ENCODE data around the gene ALOX12. TPM values are rescaled to one million over a fixed set of nuclear protein-coding genes. Genes with fewer than 3 reads are reported as not detected.
"Not testable (repeated sequence)": the region's sequence is repeated elsewhere in the genome, so short reads cannot be mapped to it uniquely, and the experiment has no call there.

The ALOX12 gene, protein sequence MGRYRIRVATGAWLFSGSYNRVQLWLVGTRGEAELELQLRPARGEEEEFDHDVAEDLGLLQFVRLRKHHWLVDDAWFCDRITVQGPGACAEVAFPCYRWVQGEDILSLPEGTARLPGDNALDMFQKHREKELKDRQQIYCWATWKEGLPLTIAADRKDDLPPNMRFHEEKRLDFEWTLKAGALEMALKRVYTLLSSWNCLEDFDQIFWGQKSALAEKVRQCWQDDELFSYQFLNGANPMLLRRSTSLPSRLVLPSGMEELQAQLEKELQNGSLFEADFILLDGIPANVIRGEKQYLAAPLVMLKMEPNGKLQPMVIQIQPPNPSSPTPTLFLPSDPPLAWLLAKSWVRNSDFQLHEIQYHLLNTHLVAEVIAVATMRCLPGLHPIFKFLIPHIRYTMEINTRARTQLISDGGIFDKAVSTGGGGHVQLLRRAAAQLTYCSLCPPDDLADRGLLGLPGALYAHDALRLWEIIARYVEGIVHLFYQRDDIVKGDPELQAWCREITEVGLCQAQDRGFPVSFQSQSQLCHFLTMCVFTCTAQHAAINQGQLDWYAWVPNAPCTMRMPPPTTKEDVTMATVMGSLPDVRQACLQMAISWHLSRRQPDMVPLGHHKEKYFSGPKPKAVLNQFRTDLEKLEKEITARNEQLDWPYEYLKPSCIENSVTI
- not detected for total RNA-seq
- long read RNA-seq, result 0 reads

DNA sequence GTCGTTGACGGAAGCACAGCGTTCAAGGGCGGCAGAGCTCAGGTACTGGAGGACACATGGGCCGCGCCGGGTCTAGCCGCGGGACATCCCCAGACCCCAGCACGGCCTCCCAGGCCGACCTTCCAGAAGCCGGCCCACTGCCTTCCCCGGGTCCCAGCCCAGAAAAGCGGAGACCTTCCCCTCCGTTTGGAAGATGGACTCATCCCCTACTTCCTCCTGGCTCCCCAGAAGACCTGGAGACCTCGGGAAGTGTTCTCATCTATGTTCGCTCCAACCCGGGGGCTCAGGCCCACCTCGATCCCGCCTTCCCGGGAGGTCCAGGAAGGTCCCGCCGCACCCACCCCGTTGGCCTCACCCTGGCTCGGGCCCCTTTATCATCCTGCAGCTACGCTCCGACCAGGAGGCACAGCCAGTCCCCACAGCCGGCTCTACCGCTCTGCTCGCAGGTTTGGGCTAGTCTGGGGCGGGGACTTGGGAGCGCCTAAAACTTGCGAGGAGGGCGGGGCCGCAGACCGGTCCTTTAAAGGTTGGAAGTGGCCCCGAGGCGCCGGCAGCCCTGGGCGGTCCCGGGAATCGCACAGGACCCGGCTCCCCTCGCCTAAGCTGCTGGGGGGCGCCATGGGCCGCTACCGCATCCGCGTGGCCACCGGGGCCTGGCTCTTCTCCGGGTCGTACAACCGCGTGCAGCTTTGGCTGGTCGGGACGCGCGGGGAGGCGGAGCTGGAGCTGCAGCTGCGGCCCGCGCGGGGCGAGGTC, at the start of gene ALOX12:
TSS of gene ALOX12 (plus strand) at position 550 of the 756 bp plus-strand sequence. CDS start at position 619, 69 bp downstream.
- intact Hi-C loops (cut with DNase I), result no loop called here
- no peak for DNase-seq (ENCODE audit: low spot score)

DNA sequence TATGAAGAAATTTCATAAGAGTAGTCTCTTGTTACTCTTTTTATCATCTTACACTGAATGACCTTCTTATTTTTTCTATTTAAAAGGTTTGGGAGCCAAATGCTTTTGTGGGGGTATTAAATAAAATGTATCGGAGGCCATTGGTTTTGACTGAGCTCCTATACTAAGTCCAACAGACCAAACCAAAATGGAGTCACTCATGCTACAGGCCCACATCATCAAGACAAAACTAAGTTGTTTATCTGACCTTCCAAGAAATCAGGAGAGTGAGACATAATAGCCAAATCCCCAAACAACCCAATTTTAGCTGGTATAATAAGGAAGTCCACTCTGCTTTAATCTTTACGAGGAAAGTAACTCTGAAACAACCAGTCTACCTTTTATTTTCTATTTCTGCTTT, 48.1 kb upstream of the ALOX12 start:
- intact Hi-C loops (cut with DNase I), result no loop called here
- no peak for DNase-seq (ENCODE audit: low spot score)

DNA sequence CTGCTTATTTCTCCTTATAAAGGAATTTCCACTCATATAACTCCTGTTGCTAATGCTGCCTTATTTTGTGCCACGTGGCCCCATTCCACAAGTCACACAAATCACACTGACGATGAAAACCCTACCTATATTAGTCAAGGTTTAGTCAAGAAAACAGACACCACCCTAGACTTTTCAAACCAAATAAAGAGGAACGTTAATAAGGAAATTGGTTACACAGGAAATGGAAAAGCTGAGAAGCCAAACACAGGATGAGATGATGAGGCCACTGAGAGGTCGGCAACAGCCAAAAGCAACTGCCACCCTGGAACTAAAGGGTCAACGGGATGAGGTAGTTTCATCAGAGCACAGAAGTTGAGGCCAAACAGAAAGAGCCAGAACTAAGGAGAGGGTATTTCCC, 47.3 kb upstream of the ALOX12 start:
- DNase-seq (ENCODE audit: low spot score), result no peak
- intact Hi-C loops (cut with DNase I), result no loop called here

DNA sequence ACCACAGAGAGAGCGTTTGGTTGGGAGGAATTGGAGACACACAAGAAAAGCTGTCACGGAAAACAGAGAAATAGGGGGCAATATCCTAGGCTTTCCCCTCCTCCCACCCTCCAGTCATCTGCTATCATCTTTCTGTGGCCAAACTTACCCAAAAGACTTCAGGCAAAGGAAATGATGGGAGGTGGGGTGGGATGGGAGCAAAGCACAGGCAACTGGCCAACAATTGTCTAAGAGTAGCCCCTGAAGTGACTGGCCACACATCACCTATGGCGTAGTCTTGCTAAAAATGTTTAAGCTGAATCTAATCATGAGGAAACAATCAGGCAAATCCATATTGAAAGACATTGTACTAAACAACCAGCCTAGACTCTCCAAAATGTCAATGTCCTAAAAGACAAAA, 46.9 kb upstream of the ALOX12 start:
- no peak for DNase-seq (ENCODE audit: low spot score)
- intact Hi-C loops (cut with DNase I), result no loop called here

DNA sequence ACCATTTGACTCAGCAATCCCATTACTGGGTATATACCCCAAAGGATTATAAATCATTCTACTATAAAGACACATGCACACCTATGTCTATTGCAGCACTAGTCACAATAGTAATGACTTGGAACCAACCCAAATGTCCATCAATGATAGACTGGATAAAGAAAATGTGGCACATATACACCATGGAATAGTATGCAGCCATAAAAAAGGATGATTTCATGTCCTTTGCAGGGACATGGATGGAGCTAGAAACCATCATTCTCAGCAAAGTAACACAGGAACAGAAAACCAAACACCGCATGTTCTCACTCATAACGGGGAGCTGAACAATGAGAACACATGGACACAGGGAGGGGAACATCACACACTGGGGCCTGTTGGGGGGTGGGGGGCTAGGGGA, 44.9 kb upstream of the ALOX12 start:
- intact Hi-C loops (cut with DNase I); DNase-seq (ENCODE audit: low spot score): not testable (repeated sequence)

DNA sequence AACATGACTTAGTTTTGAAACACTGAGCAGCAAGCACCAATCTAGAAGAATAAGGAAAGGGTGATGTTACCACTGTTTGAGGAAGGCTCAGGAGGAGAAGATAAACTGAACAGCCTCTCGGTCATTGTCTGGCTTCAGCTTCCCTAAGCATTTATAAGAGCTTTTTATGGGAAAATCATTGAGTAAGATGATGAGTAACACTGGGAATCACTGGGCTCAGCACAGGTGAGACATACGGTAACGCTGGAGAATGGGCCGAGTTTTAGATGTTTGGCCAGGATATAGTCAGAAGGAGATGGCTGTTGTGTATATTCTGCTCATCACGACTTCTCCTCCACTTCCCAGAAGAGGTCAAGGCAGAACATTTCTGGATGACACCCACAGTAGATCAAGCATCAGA, 42.2 kb upstream of the ALOX12 start:
- intact Hi-C loops (cut with DNase I), result no loop called here
- DNase-seq (ENCODE audit: low spot score), result no peak

DNA sequence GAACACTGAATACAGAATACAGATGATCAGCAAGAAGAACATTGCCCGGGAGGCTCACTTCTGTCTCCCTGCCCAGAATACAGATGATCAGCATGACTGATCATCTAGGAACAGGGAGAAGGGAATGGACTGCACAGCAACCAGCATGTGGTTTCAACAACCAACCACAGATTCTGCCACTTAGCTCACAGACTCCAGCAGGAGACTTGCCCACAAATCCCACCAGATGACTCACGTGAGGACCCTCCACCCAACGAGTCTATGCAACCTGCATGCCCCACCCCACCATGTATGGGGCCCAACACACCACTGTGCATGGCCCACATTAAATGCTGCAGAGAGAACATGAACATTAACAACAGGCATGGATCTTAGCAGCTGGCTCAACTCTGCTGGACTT, 36.1 kb upstream of the ALOX12 start:
- intact Hi-C loops (cut with DNase I), result no loop called here
- DNase-seq (ENCODE audit: low spot score), result no peak

DNA sequence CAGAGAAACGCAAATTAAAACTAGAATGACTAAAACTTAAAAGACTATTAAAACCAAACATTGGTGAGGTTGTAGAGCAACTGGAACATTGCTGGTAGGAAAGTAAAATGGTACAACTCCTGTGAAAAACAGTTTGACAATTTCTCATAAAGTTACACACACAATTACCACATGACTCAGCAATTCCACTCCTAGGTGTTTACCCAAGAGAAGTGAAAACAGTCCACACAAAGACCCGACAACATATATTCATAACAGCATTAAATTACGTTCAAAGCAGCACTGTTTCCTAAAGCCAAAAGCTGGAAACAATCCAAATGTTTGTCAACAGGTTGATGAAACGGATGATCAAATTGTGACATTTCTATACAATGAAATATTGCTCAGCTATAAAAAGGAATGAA, 26.5 kb upstream of the ALOX12 start:
- intact Hi-C loops (cut with DNase I), result no loop called here
- DNase-seq (ENCODE audit: low spot score), result no peak

DNA sequence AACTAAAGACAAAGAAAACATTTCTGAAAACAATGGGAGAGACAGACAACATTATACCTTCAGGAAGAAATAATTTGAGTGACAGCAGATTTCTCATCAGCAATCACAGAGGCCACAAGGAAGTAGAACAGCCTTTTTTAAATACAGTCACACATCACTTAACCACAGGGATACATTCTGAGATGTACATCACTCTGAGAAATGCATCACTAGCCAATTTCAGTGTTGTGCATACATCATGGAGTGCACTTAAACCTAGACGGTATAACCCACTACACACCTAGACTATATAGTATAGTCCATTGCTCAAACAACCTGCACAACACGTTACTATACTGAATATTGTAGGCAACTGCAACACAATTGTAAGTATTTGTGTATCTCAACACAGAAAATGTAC, 24.9 kb upstream of the ALOX12 start:
- DNase-seq (ENCODE audit: low spot score), result no peak
- intact Hi-C loops (cut with DNase I), result no loop called here

DNA sequence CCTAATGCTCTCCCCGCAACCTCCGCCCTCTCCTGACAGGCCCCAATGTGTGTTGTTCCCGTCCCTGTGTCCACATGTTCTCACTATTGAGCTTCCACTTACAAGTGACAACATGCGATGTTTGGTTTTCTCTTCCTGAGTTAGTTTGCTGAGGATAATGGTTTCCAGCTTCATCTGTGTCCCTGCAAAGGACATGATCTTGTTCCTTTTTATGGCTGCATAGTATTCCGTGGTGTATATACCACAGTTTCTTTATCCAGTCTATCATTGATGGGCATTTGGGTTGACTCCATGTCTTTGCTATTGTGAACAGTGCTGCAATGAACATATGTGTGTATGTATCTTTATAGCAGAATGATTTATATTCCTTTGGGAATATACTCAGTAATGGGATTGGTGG, 16.4 kb upstream of the ALOX12 start:
- intact Hi-C loops (cut with DNase I); DNase-seq (ENCODE audit: low spot score): not testable (repeated sequence)

DNA sequence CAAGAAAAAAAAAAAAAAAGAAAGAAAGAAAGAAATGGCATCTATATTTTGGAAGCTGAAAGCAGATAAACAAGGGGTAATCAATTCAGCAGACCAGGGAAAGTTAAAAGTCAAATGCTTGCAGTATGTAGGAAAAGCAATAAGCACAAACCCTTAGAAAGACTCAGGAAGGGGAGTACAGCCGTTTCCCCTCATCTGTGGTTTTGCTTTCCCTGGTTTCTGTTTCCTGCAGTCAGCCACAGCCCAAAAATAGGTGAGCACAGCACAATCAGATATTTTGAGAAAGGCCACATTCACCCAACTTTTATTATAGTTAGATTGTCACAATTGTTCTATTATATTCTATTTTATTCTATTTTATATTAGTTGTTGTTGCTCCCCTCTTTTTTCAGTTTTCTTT, 14.4 kb upstream of the ALOX12 start:
- DNase-seq (ENCODE audit: low spot score), result no peak
- intact Hi-C loops (cut with DNase I), result no loop called here

DNA sequence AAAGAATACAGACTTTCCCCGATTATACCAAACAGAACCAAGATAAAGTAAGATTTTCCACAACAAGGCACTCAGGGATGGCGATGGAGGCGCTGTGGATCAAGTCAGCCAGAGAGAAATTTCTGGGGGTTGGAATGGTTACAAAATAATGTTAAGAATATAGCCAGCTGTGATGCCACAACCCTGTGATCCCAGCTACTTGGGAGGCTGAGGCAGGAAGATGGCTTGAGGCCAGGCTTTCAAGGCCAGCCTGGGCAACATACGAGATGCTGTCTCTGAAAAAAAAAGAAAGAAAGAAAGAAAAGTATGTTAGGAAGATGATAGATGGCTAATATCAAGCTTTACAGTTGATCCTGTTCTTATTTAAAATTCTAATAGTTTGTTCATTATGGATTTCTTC, 10.6 kb upstream of the ALOX12 start:
- intact Hi-C loops (cut with DNase I), result no loop called here
- DNase-seq (ENCODE audit: low spot score), result no peak

DNA sequence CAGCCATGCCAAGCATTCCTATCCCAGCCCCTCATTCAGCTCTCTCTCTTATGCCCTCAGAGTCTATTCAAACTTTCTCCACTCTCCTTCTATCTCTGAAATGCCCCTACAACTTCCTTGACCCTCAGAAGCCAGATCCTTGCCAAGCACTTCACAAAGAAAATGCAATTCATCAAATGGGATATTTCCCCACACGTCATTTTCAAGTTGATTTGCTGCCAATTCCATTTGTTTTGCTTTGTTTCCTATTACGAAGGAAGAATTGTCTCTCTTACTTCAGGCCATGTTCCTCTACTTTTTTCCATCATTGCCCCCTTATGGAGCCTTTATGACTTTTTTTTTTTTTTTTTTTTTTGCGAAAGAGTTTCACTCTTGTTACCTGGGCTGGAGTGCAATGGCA, 9.2 kb upstream of the ALOX12 start:
- intact Hi-C loops (cut with DNase I), result no loop called here
- DNase-seq (ENCODE audit: low spot score), result no peak

DNA sequence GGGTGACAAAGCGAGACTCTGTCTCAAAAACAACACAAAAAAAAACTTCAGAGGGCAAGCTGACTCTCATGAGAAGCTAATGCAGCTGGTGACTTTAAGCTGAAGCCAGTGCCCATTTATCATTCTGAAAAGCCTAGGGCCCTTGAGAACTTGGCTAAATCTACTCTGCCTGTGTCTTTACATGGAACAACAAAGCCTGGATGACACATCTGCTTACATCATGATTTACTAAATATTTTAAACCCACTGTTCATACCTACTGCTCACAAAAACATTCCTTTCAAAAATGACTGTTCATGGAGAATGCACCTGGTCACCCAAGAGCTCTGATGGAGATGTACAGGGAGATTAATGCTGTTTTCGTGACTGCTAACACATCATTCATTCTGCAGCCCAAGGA, 6.1 kb upstream of the ALOX12 start:
- intact Hi-C loops (cut with DNase I), result no loop called here
- no peak for DNase-seq (ENCODE audit: low spot score)

DNA sequence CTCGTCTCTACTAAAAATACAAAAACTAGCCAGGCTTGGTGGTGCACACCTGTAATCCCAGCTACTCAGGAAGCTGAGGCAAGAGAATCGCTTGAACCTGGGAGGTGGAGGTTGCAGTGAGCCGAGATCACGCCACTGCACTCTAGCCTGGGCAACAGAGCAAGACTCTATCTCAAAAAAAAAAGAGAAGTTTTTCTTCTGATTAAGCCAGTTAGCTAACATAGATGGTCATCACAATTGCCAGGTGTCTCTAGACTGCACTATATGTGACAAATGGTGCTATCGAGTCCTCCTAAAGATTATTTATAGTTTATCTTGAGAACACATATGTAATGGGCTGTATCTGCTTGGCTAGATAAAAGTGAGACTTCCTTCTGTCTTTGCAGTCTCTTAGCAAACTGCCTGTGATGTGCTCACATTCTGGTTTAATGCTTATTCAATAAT, 2.2 kb upstream of the ALOX12 start:
- DNase-seq (ENCODE audit: low spot score); intact Hi-C loops (cut with DNase I): not testable (repeated sequence)

DNA sequence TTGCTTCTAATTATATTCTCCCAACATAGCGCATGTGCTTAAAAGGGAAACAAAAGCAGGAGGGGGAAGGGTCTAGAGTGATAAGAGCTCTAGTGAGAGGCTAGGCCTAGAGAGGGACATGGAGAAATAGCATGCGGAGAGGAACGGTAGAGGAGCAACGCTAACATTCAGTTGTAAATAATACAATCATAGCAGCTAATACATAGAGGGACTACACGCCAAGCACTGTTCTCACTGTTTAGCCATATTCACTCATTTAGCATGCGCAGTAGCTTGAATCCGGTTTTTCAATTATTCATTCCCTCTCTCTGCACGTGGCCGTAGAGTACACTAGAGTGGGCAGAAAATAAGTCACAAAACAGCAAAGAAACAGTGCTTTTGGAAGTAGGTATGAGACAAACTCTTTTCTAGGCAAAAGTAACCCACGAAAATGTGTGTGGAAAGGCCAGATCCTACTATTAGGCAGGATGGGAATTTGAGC, 1.7 kb upstream of the ALOX12 start:
- no peak for DNase-seq (ENCODE audit: low spot score)
- intact Hi-C loops (cut with DNase I), result no loop called here

DNA sequence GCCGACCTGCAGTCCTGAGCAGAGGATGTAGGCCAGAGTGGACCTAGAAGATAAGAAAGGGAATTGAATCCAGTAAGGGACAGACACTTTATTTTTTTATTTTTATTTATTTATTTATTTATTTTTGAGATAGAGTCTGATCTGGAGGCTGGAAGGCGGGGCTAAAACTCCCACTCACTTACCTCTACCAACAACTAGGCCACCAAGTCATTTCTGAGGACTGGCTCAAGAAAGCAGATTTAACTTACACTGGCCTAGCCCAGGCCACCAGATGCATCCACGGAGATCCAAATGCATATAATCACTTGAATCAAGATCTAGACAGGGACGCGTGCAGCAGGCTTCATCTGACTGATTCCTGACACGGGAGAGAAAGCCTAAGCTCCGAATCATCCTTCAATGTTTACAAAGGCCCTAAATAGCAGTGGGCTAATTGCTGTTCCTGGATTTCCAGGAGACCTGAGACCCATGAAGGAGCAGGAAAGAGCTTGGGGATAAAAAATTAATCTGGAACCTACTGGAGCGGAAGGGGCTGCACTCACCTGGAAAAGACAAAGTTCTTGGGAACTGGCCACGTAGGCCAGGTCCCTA, 1.1 kb upstream of the ALOX12 start:
- no peak for DNase-seq (ENCODE audit: low spot score)
- intact Hi-C loops (cut with DNase I), result no loop called here

DNA sequence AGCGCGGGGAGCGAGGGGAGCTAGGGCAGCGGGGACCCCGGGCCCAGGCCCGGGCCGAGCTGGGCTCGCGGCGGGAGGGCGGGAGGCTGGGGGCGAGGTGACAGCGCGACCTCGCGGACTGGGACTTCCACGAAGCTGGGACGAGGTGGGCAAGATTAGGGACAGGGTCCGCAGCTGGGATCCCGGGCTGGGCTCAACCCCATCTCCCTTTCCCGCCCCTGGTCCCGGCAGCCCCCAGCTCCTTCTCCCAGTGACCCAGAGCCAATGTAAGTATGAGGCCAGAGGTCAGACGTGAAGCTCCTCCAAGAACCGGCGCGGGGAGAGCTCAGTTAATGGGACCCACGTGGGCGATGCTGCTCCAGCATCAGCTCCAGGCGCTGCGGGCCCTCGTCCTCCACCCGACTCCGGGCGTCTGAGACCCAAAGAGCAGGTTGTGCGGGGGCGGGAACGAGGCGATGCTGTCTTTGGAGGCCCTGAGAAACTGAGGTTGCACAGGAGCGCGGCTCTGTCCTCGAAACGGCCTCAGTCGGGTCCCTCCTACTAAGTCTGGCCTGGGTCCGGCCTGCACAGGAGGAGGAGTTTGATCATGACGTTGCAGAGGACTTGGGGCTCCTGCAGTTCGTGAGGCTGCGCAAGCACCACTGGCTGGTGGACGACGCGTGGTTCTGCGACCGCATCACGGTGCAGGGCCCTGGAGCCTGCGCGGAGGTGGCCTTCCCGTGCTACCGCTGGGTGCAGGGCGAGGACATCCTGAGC, 585 bp downstream of the ALOX12 start:
- DNase-seq (ENCODE audit: low spot score), result no peak

DNA sequence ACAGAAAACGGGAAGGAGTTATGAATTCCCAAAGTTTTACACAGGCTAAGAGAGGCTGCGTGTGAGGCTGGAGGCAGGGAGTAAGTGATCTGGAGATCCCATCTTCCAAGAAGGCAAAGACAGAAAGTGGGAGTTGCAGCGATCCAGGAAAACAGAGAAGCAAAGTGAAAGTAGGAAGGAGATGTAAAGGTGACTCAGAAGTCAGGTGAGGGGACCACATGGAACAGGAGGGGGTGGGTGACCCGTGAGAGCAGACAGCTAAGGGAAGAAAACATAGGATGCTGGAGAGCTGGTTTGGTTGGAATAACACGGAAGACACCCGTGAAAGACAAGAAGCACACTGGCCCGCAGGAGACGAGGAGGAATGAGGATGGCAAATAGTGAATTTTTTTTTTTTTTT, 1.3 kb downstream of the ALOX12 start:
- DNase-seq (ENCODE audit: low spot score), result no peak
- intact Hi-C loops (cut with DNase I), result no loop called here

More for the DNA sequence above, 585 bp downstream of the ALOX12 start:
- intact Hi-C loops (cut with DNase I), result no loop called here
